Mesenteric fat pad (tissue), 1 donor: ENCODE results near the gene UBXN10. TPM values are rescaled to one million over a fixed set of nuclear protein-coding genes. Genes with fewer than 3 reads are reported as not detected.

Experiments
- DNase-seq: peaks from one replicate; pipeline ENCODE4 v3.0.0-alpha.2; 2020; ENCODE audit warnings: low spot score
- total RNA-seq: library from RNA; stranded (reverse); fragmentation: NEBNext Ultra II Directional; extraction: Animal tissue kit (Norgen Biotek cat#: 25700); gene quantifications from one replicate; pipeline ENCODE4 v1.2.1, GENCODE V29; 2021
- donor health status: DM: yes; HTN: yes; CAD: no.

The UBXN10 gene
- total RNA-seq, 1 donor from 2014 or later, result 0.29 TPM

GRCh38 chr1:20234788-20235535, 49.1 kb downstream of the UBXN10 start:
- no peak for DNase-seq

GRCh38 chr1:20237646-20238045, 51.8 kb downstream of the UBXN10 start:
- DNase-seq, result no peak

GRCh38 chr1:20240012-20240411, 54.1 kb downstream of the UBXN10 start:
- DNase-seq, result no peak

- DNase-seq, result no peak
Observed at GRCh38 chr1:20242890-20243479, 57.1 kb downstream of the UBXN10 start.

Other genes with a start within 250 kb of the UBXN10 start
- gene PLA2G2A, start 206.5 kb upstream of the UBXN10 start, total RNA-seq, result 453 TPM
- 5.5 TPM for gene PLA2G5, start 115.9 kb upstream of the UBXN10 start, total RNA-seq
- gene PLA2G2D, start 66.6 kb upstream of the UBXN10 start, total RNA-seq, result not detected
- not detected for gene PLA2G2F, start 46.8 kb upstream of the UBXN10 start, total RNA-seq
- gene PLA2G2C, start 422 bp downstream of the UBXN10 start, total RNA-seq, result 0.74 TPM
- not detected for gene VWA5B1, start 104.8 kb downstream of the UBXN10 start, total RNA-seq